H1 (cell line): ENCODE results near the gene LRATD1. TPM values are rescaled to one million over a fixed set of nuclear protein-coding genes. Genes with fewer than 3 reads are reported as not detected.

ENCODE experiments used
- CTCF ChIA-PET: fragments of 300-600 bp; sonication (Branson Sonifier 250); formaldehyde crosslinking; loops from one replicate; lab custom pipeline; 2021; ENCODE audit not compliant: partially characterized antibody; lab: Charles Lee
- POLR2A ChIA-PET: fragments of 300-600 bp; sonication (Branson Sonifier 250); formaldehyde crosslinking; loops from one replicate; lab custom pipeline; 2021; ENCODE audit warnings: inconsistent platforms; ENCODE audit not compliant: partially characterized antibody; lab: Charles Lee
- DNase-seq, 2 experiments: peaks; one replicate each; pipeline versions ENCODE4 v3.0.0 to v3.0.0-alpha.2; 2010 to 2022; ENCODE audit warnings: low spot score in 2 of 2, low read depth in 1 of 2, mixed read lengths in 1 of 2
- FAIRE-seq: peaks from 2 replicates; lab custom pipeline; 2011; peaks lifted over from hg19 to GRCh38; lab: Jason Lieb, UNC
- H2AFZ ChIP-seq: 2 replicates; pipeline ENCODE4 v1.8.1; 2012; ENCODE audit warnings: low read length, inconsistent platforms
- H2AK5ac ChIP-seq: 2 replicates; pipeline ENCODE4 v1.6.1; 2013; ENCODE audit warnings: low read depth, low read length
- H2BK120ac ChIP-seq: replicated peaks from 2 replicates; pipeline ENCODE3; 2013; ENCODE audit warnings: low read depth, low read length, inconsistent platforms
- H2BK12ac ChIP-seq: 2 replicates; pipeline ENCODE4 v1.6.1; 2013; ENCODE audit warnings: low read depth, low read length
- H2BK15ac ChIP-seq: 2 replicates; pipeline ENCODE4 v1.6.1; 2013; ENCODE audit warnings: low read length
- H2BK20ac ChIP-seq: 2 replicates; pipeline ENCODE4 v1.6.1; 2013; ENCODE audit warnings: low read length
- H2BK5ac ChIP-seq: 2 replicates; pipeline ENCODE4 v1.6.1; 2013; ENCODE audit warnings: low read depth, low read length
- H3K14ac ChIP-seq: 2 replicates; pipeline ENCODE4 v1.6.1; 2013; ENCODE audit warnings: inconsistent platforms; ENCODE audit not compliant: insufficient read length
- H3K18ac ChIP-seq: 2 replicates; pipeline ENCODE4 v1.6.1; 2013; ENCODE audit warnings: low read length; ENCODE audit errors: extremely low read depth
- H3K23ac ChIP-seq: 2 replicates; pipeline ENCODE4 v1.6.1; 2013; ENCODE audit warnings: inconsistent platforms; ENCODE audit not compliant: insufficient read length
- H3K23me2 ChIP-seq: 2 replicates; pipeline ENCODE4 v1.6.1; 2013; ENCODE audit warnings: low read depth, low read length
- H3K27ac ChIP-seq: 2 replicates; pipeline ENCODE4 v1.6.1; 2011; ENCODE audit warnings: low read depth, low read length, inconsistent platforms
- H3K27me3 ChIP-seq, 4 experiments: replicated peaks in 1 of 4; 1 replicate in 1 of 4; 2 replicates in 3 of 4; pipeline versions ENCODE4 v1.6.1 to v1.8.1; 2011 to 2013; ENCODE audit warnings: low read length in 3 of 4, mild to moderate bottlenecking in 3 of 4, inconsistent platforms in 2 of 4, mixed read lengths in 2 of 4, moderate library complexity in 1 of 4; ENCODE audit not compliant: control insufficient read depth in 3 of 4, insufficient read depth in 3 of 4; ENCODE audit errors: extremely low read depth in 1 of 4
- H3K36me3 ChIP-seq, 4 experiments: 2 replicates each; pipeline versions ENCODE4 v1.6.1 to v1.8.1; 2011 to 2013; ENCODE audit warnings: mild to moderate bottlenecking in 4 of 4, low read length in 3 of 4, moderate library complexity in 2 of 4, control low read depth in 1 of 4, inconsistent platforms in 1 of 4; ENCODE audit not compliant: insufficient read depth in 4 of 4, control insufficient read depth in 2 of 4
- H3K4ac ChIP-seq: replicated peaks from 2 replicates; pipeline ENCODE3; 2013; ENCODE audit warnings: low read length, low read depth, mixed read lengths, inconsistent platforms; ENCODE audit not compliant: insufficient read length
- H3K4me1 ChIP-seq, 4 experiments: replicated peaks in 1 of 4; 1 replicate in 1 of 4; 2 replicates in 3 of 4; pipeline versions ENCODE4 v1.6.1 to v1.8.1; 2011 to 2013; ENCODE audit warnings: low read length in 3 of 4, inconsistent platforms in 2 of 4, mixed read lengths in 1 of 4; ENCODE audit not compliant: insufficient read depth in 4 of 4, control insufficient read depth in 3 of 4
- H3K4me2 ChIP-seq, 2 experiments: 2 replicates each; pipeline versions ENCODE4 v1.6.1 to v1.8.1; 2011 to 2013; ENCODE audit warnings: low read depth in 2 of 2, low read length in 2 of 2, control low read depth in 1 of 2, inconsistent platforms in 1 of 2, mild to moderate bottlenecking in 1 of 2; ENCODE audit not compliant: insufficient read depth in 1 of 2
- H3K4me3 ChIP-seq, 4 experiments: fragments of 200-600, 300-600 bp in 1 of 4; sonication (generic), shearing (Covaris generic), sonication (Bioruptor Twin) in 1 of 4; 2 replicates each; pipeline versions ENCODE4 v1.5.1 to v1.8.1; 2011 to 2016; ENCODE audit warnings: low read length in 4 of 4, low read depth in 3 of 4, control low read depth in 2 of 4, inconsistent platforms in 2 of 4, mild to moderate bottlenecking in 2 of 4, mixed read lengths in 1 of 4, moderate library complexity in 1 of 4; ENCODE audit not compliant: insufficient read depth in 2 of 4; ENCODE audit errors: extremely low read depth in 1 of 4
- H3K56ac ChIP-seq: replicated peaks from 2 replicates; pipeline ENCODE3; 2013; ENCODE audit warnings: low read depth, mild to moderate bottlenecking, mixed read lengths, low read length, inconsistent platforms; ENCODE audit not compliant: insufficient read length
- H3K79me1 ChIP-seq: 2 replicates; pipeline ENCODE4 v1.6.1; 2013; ENCODE audit warnings: low read depth, low read length, control low read depth
- H3K79me2 ChIP-seq, 2 experiments: 2 replicates each; pipeline versions ENCODE4 v1.6.1 to v1.8.1; 2012 to 2013; ENCODE audit warnings: low read length in 2 of 2, mild to moderate bottlenecking in 2 of 2, inconsistent platforms in 1 of 2; ENCODE audit not compliant: insufficient read depth in 2 of 2, control insufficient read depth in 1 of 2
- H3K9ac ChIP-seq, 4 experiments: replicated peaks in 1 of 4; 1 replicate in 1 of 4; 2 replicates in 3 of 4; pipeline versions ENCODE4 v1.6.1 to v1.8.1; 2011 to 2013; ENCODE audit warnings: low read depth in 3 of 4, low read length in 3 of 4, control low read depth in 2 of 4, mild to moderate bottlenecking in 2 of 4, moderate library complexity in 2 of 4, inconsistent platforms in 1 of 4; ENCODE audit errors: extremely low read depth in 1 of 4
- H3K9me3 ChIP-seq, 2 experiments: 2 replicates each; pipeline versions ENCODE4 v1.6.1 to v1.8.1; 2012 to 2013; ENCODE audit warnings: mild to moderate bottlenecking in 2 of 2, moderate library complexity in 2 of 2, control low read depth in 1 of 2, inconsistent platforms in 1 of 2, low read depth in 1 of 2, low read length in 1 of 2, mixed read lengths in 1 of 2; ENCODE audit not compliant: insufficient read depth in 2 of 2
- H4K20me1 ChIP-seq, 2 experiments: replicated peaks in 1 of 2; 2 replicates each; pipeline versions ENCODE3 to v1.8.1; 2011 to 2013; ENCODE audit warnings: inconsistent platforms in 2 of 2, low read length in 2 of 2, mild to moderate bottlenecking in 1 of 2; ENCODE audit not compliant: insufficient read depth in 2 of 2, control insufficient read depth in 1 of 2
- H4K5ac ChIP-seq: 2 replicates; pipeline ENCODE4 v1.6.1; 2013; ENCODE audit warnings: low read length, low read depth, mixed read lengths, inconsistent platforms; ENCODE audit not compliant: insufficient read length
- H4K8ac ChIP-seq: 2 replicates; pipeline ENCODE4 v1.8.0; 2013; ENCODE audit warnings: mild to moderate bottlenecking, moderate library complexity, low read length, inconsistent platforms; ENCODE audit not compliant: insufficient read depth; ENCODE audit errors: extremely low read depth
- H4K91ac ChIP-seq: replicated peaks from 2 replicates; pipeline ENCODE3; 2013; ENCODE audit warnings: low read length, mixed read lengths, inconsistent platforms; ENCODE audit not compliant: insufficient read length
- CHD2 ChIP-seq: IDR thresholded peaks from 2 replicates; pipeline ENCODE4 v1.6.1; 2012; ENCODE audit warnings: low read length, improper control_type of control experiment
- E2F6 ChIP-seq: IDR thresholded peaks from 2 replicates; pipeline ENCODE4 v1.6.1; 2012; ENCODE audit warnings: inconsistent platforms
- GTF2F1 ChIP-seq: IDR thresholded peaks from 2 replicates; pipeline ENCODE4 v1.6.1; 2012; ENCODE audit warnings: low read depth, low read length, improper control_type of control experiment, borderline replicate concordance
- HDAC2 ChIP-seq, 2 experiments: fragments of 300-600 bp in 1 of 2; sonication (generic) in 1 of 2; IDR thresholded peaks; 2 replicates each; pipeline ENCODE4 v1.6.1; 2011 to 2012; ENCODE audit warnings: low read depth in 2 of 2, low read length in 2 of 2, mild to moderate bottlenecking in 2 of 2, moderate library complexity in 2 of 2, borderline replicate concordance in 1 of 2, inconsistent platforms in 1 of 2
- KDM5A ChIP-seq: fragments of 200-600 bp; IDR thresholded peaks from 2 replicates; pipeline ENCODE4 v1.7.1; 2012; ENCODE audit warnings: mild to moderate bottlenecking, low read length, inconsistent platforms, mixed read lengths
- SP4 ChIP-seq: IDR thresholded peaks from 2 replicates; pipeline ENCODE4 v1.6.1; 2012; ENCODE audit warnings: low read length, inconsistent platforms
- TAF7 ChIP-seq: optimal IDR thresholded peaks from 2 replicates; pipeline ENCODE3; 2011; ENCODE audit warnings: low read depth, mild to moderate bottlenecking, inconsistent platforms, low read length, moderate library complexity, borderline replicate concordance
- WGBS, 2 experiments: shearing (Covaris generic) in 1 of 2; methylation state at CpG; one replicate each; pipeline versions ENCODE4 v1.1.6 to v1.1.7; 2013 to 2015; ENCODE audit warnings: low lambda C conversion rate in 2 of 2, mixed read lengths in 2 of 2, inconsistent platforms in 1 of 2, low coverage in 1 of 2, missing lambda C conversion rate in 1 of 2; ENCODE audit not compliant: insufficient replicate concordance in 2 of 2, insufficient coverage in 1 of 2, insufficient read length in 1 of 2; ENCODE audit errors: extremely low coverage in 1 of 2, missing lambda C conversion rate in 1 of 2; 5-methylcytosine and 5-hydroxymethylcytosine counted together
- polyA plus RNA-seq, 7 experiments: library from polyadenylated mRNA; depleted of rRNA in 3 of 7; stranded (reverse) in 5 of 7; unstranded in 2 of 7; fragments of >200 nt in 5 of 7; fragments of 200-250 nt in 2 of 7; gene quantifications; 1 replicate in 5 of 7; 2 replicates in 1 of 7; 4 replicates in 1 of 7; pipeline versions ENCODE4 v1.2.1 to v1.2.3, GENCODE V29; 2011 to 2013; ENCODE audit warnings: missing spikeins in 2 of 7, mixed read lengths in 2 of 7
- total RNA-seq: library from RNA; stranded (reverse); fragmentation: NEBNext Ultra II Directional; extraction: Animal tissue kit (Norgen Biotek cat#: 25700); gene quantifications from 2 replicates; pipeline ENCODE4 v1.2.1, GENCODE V29; 2021

LRATD1 gene
- total and polyA plus RNA-seq, 2 of the 8 experiments (the other 6 are each of a cell fraction or from before 2014, with no cell fraction given) = 1.2 to 2.3 TPM

GRCh38 chr2:14634182-14634488 is 1.6 kb downstream of the LRATD1 start:
- Histone ChIP-seq H2BK120ac (no peak overlapping the region), H3K4ac (no peak overlapping the region), H2AFZ (no peak overlapping the region; the same call in 1 of the 2 replicates), H3K9ac (no peak overlapping the region), H2BK20ac (no peak overlapping the region), H2BK5ac (no peak overlapping the region), H2BK15ac (no peak overlapping the region), H4K8ac (no peak overlapping the region; the same call in 1 of the 2 replicates), H3K23me2 (peaks cover 28% of the 10 kb centered on the region), H3K79me1 (no peaks in the 10 kb centered on the region), H3K23ac (no peak overlapping the region), H3K56ac (no peak overlapping the region), H3K9me3 (no peaks in the 10 kb centered on the region), H4K20me1 (peaks cover 2 to 6% of the 10 kb centered on the region in 2 experiments), H3K27ac (no peak overlapping the region), H2BK12ac (no peak overlapping the region), H3K27me3 (peaks cover 21 to 61% (median 44%) of the 10 kb centered on the region in 4 experiments), H3K14ac (no peak overlapping the region), H3K36me3 (no peaks in the 10 kb centered on the region), H3K79me2 (no peaks in the 10 kb centered on the region), H4K91ac (no peak overlapping the region), H3K18ac (no peak overlapping the region), H4K5ac (no peak overlapping the region), H2AK5ac (no peak overlapping the region), H3K4me1 (peaks cover 3 to 21% (median 13%) of the 10 kb centered on the region in 4 experiments), H3K4me2 (peak overlapping the region; percentile 94 to 98), H3K4me3 (peak overlapping the region; percentile 62 to 79 (median 72))
- ChIA-PET CTCF (interaction anchor here (0.6 to 2.4 kb wide), 21 partner anchors 8 to 939 kb away, joined by 3 to 11 read pairs (median 4); no protein-coding TSS in a partner anchor), POLR2A (interaction anchor here (1.1 kb wide), 1 partner anchor 956 kb away, joined by 3 read pairs; no protein-coding TSS in a partner anchor)
- no peak for DNase-seq
- FAIRE-seq = no peak
- WGBS, 2 experiments = 2% methylated on average over 21 of the region's 31 CpGs; no CpG with 5 or more reads in 1 of the 2 experiments
- TF ChIP-seq KDM5A = no peak
- TF ChIP-seq SP4 = no peak
- TF ChIP-seq E2F6 = no peak
- no peak for TF ChIP-seq TAF7
- no peak for TF ChIP-seq GTF2F1
- 0 out of 4 replicates have a peak, but pooled peaks of 1 of the 2 experiments have one; percentile 19 for TF ChIP-seq HDAC2 (IDR thresholded peaks at IDR 0.05; ENCODE audit: borderline replicate concordance in 1 of 2, low read depth in 2 of 2, low read length in 2 of 2)
- TF ChIP-seq CHD2 = no peak
